ENCODE data around the gene TMEM182.

The TMEM182 gene

DNA sequence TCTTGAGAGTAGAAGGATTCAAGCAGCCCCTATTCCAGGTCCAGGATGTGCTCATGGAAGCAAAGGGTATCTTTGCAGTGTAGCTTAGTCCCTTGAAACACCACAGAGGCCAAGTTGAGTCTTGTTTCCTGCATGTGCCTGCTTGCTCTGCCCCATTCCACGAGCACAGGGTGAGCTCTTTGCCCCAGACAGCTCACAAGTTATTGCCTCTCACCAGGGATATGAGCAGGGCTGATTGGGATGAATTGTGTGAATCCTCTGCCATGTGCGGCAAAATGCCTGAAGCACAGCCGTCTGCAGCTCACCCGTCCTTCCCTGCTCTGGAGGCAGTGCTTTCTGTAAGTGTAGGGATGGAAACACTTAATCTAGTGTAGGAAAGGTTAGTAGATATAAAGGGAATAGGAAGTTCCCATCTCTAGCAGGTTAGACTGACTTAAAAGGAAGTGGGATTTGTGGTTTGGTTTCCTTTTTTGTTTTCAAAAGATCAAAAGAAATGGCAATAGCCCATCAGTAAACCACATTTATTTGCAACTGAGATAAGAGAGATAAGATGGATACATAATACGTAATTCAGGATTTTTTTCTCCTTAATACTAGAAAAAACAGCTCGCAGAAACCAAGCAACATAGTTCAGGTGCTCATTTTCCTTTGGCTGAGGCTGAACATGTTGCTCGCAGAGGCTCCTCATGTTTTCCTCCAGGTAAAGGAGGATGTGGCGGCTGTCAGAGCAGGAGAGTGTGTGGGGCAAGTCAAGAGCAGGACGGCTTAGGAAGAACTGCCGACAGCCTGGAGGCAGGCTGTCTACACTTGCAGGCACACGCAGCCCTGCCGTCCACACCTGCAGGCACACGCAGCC is 41.4 kb downstream of the TMEM182 start:
- no peak for DNase-seq

DNA sequence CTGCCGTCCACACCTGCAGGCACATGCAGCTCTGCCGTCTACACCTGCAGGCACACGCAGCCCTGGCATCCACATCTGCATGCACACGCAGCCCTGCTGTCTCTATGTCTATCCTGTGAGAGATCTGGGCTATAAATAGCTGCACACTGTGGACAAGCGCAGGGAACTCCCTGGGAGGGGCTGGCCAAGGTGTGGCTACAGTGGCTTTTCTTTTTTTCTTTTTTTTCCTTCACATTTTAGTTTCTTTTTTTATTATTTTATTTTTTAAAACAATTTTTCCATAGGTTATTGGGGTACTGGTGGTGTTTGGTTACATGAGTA is 42.0 kb downstream of the TMEM182 start:
- DNase-seq, result no peak

DNA sequence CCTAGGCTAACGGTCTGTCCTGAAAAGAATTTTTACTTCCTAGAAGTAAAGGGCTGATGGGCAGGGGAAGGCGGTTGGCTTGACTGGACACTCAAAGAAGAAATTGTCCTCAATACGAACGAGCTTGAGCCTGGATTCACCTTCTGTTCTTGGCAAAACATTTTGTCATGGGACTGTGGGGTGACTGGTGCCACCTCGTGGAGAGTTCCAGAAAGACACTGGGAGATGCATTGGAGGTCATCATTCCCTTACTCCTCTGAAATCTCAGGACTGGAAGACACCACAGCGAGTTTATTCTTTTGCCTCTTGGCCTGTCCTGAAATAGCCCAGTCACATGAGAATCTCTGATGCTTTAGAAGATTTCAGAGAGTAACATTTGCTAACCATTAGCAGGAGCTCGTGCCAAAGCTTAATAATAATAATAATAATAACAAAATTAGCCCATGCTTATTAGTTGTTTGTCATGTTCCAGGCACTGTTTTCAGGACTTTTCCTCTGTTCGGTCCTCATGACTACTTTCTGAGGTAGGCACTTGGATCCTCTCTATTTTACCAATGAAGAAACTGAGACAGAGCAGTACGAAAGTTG is 44.5 kb downstream of the TMEM182 start:
- peak in 1 of 2 donors; percentile 15 for DNase-seq

DNA sequence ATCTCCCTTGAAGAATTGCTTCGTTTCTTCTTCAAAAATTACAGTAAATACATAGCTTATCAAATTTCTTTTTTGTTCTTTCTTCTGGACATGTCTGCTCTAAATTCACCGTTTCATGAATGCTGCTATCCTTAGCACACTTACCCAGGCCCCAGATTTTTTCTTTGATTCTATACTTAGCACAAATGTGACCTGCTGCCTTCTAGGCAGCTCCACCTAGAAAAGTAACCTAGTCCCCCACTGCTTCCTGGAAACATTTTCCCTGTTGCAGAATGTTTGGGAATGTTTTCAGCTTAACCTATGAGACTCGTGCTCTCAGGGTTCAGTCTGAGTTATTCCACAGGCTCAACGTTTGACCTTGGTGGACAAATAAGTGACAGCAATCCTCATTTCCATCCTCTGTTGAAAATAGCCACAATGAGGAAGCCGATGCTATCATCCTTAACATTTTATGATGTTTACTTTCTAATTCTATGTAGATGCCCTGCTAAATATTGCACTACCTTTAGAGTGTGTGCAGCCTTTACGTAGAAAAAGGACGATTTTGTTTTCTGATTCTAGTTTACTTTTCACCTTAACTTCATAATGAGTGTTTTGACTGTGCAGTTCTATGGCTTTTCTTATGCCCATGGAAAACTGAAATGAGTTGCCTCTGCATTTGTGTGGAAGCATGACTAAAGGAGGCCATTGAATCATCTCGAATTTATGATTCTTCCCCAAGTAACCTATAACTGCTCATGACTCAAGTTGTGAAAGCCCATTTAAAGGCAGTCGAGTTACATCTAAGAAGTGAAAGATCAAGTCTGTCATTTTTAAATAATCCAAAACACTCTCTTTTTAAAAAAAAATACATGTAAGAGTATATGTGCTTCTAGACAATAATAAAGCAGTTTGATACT is 47.7 kb downstream of the TMEM182 start:
- no peak for DNase-seq

DNA sequence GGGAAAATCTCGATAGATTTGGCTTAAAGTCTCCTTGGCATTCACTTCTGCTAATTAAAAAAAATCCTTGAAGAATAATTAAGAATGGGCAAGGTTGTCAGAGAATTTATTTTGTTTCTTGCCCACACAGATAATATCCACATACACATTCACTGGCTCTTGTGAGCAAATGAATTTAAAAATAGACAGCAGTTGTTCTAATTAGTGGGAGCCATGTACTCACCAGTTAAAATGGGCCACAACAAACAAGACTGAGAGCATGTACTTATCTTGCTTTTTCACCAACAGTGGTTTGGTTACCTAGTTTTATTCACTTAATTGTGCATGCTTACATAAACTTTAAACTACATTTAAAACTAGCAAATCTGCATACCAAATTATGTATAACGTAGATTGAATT is 53.5 kb downstream of the TMEM182 start:
- no peak for DNase-seq

DNA sequence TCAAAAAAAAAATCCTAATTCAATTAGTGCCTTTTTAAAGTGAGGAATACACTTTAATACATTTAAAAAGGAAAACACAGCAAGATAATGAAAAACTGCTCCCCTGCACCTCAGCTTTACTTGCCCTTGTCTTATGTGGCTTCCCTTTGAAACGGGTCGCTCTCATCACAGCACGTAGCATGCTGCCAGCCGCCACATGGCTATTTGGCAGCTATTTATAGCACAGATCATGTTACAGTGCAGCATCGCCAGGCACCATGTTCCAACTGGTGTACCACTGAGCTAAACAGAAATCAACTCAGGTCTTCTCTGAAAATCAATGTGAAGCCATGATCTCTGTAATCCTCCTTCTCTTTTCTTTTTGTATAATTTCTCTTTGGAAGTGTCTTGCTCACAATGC is 65.1 kb downstream of the TMEM182 start:
- DNase-seq, result no peak

DNA sequence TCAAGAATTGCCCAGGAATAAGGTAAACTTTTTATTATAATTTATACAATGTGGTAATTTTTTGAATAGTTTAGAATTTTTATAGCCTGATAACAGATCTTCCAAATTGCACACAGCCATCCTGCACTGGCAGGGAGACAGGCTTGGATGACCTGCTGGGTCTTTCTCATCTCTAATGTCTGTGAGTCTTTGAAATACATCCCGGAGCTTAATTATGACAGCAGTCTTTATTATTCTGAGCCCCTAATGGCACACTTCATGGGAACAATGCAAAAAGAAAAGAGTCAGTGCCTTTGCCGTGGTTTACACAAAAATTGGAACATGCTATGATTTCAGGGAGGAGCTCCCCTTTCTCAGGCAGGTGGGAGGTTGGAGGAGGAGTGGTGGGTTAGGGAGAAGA is 71.0 kb downstream of the TMEM182 start:
- DNase-seq, result no peak

DNA sequence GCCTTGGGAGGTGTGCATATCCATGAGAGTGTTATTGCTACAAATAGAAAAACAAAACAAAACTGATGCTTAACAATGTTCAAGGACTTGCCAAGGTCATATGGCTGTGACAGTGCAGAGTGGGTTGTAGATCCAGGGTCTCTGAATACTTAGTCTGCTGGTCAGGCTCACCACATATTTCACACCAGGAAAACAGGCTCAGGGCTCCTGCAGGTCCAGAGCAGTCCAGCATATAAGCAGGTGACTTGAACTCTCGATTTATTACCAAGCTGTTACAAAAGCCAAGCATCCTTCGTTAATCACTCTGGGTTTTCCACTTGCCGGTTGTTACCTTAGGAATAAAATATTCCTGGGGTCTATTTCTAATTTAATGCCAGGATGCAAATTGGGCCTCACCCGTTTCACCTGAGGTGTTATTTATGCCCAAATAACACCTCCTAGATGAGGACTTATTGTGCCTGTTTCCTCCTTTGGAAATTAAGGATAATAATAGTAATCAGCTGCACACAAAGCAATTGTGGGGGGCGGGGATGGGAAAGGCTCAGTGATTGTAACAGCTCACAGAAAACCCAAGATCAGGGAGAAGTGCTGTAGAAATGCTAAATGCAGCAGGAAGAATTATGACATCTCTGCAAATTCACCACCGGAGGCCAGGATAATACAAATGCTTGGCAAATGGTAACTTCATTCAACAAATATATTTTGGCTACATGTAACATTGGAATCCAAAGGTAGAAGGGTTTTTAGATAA is 72.9 kb downstream of the TMEM182 start:
- no peak for DNase-seq

DNA sequence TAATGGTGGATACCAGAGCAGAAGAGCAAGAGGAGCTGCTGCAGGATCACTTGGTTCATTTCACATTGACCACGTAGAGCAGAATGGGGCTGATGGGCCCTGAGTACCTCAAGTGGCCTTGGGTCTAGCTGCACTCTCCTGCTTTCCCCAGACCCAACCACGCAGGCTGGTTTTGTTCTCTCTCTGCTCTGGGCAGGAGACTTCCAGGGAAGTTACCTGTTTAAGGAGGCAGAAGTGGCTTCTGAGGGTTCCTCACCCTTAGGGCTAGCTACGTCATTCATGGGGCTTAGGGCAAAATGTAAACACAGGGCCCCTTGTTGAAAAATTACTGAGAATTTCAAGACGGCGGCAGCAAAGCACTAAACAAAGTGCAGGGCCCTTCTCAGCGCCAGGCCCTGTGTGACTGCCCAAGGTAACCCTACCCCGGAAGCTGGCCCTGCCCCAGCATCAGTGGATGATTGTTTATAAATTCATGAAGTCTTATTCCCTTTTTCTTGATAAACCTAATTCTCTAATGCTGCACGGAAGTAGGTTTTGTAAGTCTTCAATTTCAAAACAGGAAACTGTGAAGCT is 75.9 kb downstream of the TMEM182 start:
- no peak for DNase-seq

DNA sequence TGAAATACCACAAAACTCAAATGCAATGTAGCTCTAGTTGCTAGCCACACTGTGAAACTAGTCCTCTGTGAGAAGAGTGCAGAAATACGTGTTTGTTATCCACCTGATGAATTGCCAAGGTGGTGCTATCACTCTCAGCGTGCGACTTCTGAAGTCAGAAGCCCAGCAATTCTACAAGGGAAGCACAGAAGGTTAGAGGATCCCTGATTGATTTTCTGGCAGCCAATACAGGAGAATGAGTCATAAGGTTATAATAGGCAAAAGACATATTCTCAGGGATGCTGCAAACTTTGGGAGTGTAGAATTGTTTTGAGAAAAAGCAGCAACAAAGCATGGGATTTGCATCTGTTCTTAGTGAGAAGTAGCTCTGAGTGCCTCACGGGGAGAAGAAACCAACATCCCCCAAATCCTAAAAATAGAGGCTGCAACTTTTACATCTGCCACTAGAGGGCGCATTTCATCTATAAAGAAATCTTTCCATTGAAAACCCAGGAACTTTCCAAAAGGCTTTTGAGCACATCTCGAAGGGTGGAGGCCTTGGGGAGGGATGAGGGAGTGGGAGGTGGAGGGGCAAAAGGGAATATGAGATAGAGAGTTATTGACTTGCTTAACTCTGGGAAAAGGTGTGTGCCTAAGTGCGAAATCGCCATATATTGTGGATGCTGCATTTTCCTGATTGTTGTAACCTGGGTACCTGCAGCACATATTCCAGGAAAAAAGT is 78.0 kb downstream of the TMEM182 start:
- peak; percentile 8 to 18 for DNase-seq

DNA sequence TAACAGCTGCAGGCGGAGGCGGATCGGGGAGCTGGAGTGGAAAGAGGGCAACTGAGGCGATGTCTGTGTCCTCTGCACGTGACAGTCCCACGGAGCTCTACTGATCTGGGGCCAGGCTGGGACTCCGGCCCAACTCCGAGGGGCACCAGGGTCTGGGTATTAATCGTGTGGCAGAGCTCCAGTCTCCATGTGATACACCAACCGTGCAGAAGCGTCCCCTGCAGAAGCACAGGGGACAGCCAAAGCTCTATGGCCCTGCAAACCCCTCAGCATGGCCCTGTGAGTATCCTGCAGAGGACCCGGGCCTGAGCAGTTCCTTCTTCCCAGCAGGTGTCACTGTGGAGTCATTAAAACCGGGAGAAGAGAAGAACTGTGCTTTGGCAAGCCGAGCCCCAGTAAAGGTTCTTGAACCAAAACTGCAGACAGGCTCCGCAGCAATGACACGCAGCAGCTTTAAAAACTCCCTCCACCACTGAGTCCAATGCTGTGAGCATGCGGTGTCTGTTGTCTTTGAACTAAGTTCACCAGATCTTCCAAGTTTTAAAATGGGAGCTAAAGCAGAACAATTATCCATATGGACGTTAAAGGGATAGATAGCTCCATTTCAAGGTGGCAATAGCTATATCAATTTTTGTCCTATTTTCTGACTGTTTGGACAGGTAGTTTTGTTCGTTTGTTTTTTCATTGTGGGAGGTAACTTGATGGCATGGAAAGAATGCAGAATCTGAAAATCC is 79.4 kb downstream of the TMEM182 start:
- no peak for DNase-seq

DNA sequence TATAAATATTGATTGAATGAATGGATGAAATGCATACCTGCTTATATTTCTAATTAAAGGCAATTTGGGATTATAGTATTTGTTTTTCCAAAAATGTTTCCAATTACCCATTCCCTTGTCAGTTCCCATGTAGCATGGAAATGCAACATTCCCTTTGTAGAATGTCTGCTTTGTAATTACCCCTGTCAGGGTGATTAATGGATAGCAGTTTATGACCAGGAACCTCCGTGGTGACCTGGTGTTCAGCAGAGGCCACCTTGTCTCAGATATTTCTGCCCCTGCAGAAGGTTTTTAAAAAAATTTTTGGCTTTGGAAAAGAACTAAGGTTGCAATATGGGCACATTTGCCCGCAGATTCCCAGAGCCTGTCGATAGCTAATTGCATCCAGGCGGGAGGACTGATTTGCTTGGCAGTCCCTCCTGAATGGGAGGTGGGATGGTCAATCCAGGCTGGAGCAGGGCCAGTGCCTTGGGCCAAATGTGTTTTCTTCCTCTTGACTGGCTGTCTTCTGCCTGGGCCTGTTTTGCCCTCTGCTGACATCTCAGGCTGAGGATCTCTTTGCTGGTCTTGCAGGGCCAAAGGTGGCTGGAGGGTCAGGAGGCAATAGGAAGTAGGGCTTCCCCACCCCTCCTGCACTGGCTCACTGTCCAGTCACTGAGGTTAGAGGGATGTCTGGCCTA is 82.1 kb downstream of the TMEM182 start:
- no peak for DNase-seq

DNA sequence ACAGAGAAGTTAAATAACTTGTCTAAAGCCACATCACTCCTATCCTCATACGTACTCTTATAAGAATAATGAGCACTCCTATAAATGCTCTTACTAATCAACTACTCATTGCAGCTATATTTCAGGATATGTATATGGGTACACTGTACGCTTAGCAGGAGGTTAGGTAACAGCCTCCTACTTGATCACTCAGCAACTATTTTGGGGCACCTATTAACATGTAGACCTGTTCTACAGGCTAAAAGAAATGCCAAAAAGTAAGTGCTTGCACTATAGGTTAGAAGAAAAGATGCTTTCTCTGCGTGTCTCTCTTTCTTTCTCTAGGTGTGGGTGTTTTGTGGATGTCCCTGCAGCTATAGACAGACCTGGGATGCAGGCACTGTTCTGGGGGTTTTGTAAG is 83.1 kb downstream of the TMEM182 start:
- DNase-seq, result no peak

DNA sequence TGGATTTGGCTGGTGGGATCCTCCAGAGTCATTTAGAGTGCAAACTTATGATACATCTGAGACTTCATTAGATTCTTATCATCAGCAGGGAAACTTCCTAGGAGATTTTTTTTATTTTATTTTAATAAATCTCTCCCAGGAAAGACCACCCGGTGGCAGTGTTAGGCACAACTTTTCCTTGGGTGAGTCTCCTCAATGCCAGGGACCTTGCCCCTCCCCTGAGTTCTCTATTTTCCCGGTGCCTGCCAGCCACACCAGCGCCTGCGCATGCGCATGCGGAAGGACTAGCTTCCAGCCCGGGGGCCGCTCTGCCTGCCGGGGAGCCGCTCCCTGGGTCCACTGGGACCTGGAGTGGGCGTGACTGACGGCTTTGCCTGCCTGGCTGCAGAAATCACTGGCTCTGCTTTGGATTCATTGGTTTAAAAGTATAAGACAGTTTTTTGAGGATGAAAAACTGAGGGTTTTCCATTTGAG is 86.6 kb downstream of the TMEM182 start:
- DNase-seq, result no peak

DNA sequence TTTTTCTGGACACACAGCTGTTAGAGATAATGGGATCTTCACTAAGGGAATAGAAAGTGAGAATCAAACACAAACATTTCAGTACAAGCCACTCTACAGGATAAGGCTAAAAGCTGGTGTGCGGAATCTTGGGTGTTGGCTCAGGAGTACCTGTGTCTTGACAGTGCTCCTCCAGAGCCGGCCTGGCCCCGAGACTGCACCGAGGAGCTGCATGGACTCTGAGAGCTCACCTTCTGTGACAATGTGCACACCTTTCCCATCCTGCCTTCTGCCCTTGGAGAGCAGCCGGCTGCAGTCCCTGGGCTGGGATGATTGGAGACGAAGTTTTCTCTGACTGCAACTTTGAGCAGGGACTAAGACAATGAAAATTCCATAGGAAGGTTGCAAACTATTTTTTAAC is 89.1 kb downstream of the TMEM182 start:
- no peak for DNase-seq

DNA sequence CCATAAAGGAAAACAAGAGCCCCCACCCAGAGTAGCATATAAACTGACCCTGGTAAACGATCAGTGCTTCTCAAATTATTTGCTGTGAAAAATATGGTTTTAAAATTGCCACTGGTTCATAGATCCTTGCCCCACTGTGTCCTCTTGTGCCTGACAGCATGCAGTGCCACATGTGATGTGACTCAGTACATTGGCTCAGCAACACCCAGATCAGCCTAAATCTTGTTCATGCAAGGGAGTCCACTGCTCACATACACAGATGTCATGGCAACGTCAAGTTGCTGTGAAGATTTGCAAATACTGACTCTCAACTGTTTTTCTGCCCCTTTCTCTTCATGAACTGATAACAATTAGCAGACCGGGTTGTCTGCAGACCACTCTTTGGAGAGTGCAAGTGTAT is 91.0 kb downstream of the TMEM182 start:
- DNase-seq, result no peak
